Fibroblast of lung (primary cell): ENCODE results near the gene FAXC. TPM values are rescaled to one million over a fixed set of nuclear protein-coding genes. Genes with fewer than 3 reads are reported as not detected.

Experiments used
- DNase-seq, 2 donors: peaks; one replicate each; pipeline versions ENCODE4 v3.0.0 to v3.0.0-alpha.2; 2010; ENCODE audit warnings: low read depth in 2 of 2
- H2AFZ ChIP-seq: 2 replicates; pipeline ENCODE4 v1.5.1; 2012; ENCODE audit warnings: low read length, control low read depth, inconsistent platforms
- H3K27ac ChIP-seq: 2 replicates; pipeline ENCODE4 v1.5.1; 2011; ENCODE audit warnings: low read length, control low read depth; ENCODE audit not compliant: insufficient read depth
- H3K27me3 ChIP-seq: 2 replicates; pipeline ENCODE4 v1.5.1; 2011; ENCODE audit warnings: mild to moderate bottlenecking, low read length; ENCODE audit not compliant: control insufficient read depth, insufficient read depth
- H3K36me3 ChIP-seq: 2 replicates; pipeline ENCODE4 v1.5.1; 2011; ENCODE audit warnings: low read length; ENCODE audit not compliant: control insufficient read depth, insufficient read depth
- H3K4me1 ChIP-seq: 2 replicates; pipeline ENCODE4 v1.5.1; 2011; ENCODE audit warnings: low read length; ENCODE audit not compliant: control insufficient read depth, insufficient read depth; ENCODE audit errors: extremely low read depth
- H3K4me2 ChIP-seq: 2 replicates; pipeline ENCODE4 v1.5.1; 2011; ENCODE audit warnings: low read length, control low read depth; ENCODE audit not compliant: insufficient read depth; ENCODE audit errors: extremely low read depth
- H3K4me3 ChIP-seq, 4 experiments: fragments of 200-600 bp in 1 of 4; sonication (generic) in 1 of 4; replicated peaks in 1 of 4; 2 replicates each; pipeline ENCODE4 v1.5.1; 2011 to 2016; ENCODE audit warnings: low read length in 4 of 4, low read depth in 3 of 4, mild to moderate bottlenecking in 3 of 4, control low read depth in 2 of 4, inconsistent platforms in 1 of 4, mixed read lengths in 1 of 4; ENCODE audit not compliant: insufficient read depth in 1 of 4; ENCODE audit errors: control extremely low read depth in 1 of 4
- H3K79me2 ChIP-seq: 2 replicates; pipeline ENCODE4 v1.5.1; 2012; ENCODE audit warnings: mild to moderate bottlenecking, low read length, inconsistent platforms; ENCODE audit not compliant: control insufficient read depth, insufficient read depth
- H3K9ac ChIP-seq: 2 replicates; pipeline ENCODE4 v1.5.1; 2011; ENCODE audit warnings: mild to moderate bottlenecking, low read length, control low read depth; ENCODE audit not compliant: insufficient read depth
- H3K9me3 ChIP-seq: 2 replicates; pipeline ENCODE4 v1.5.1; 2012; ENCODE audit warnings: low read depth, low read length; ENCODE audit not compliant: control insufficient read depth, insufficient read depth
- H4K20me1 ChIP-seq: 2 replicates; pipeline ENCODE4 v1.5.1; 2011; ENCODE audit warnings: low read length; ENCODE audit not compliant: control insufficient read depth, insufficient read depth; ENCODE audit errors: extremely low read depth
- EZH2 ChIP-seq: IDR thresholded peaks from 2 replicates; pipeline ENCODE4 v1.5.1; 2012; ENCODE audit warnings: low read length, control low read depth, mild to moderate bottlenecking; ENCODE audit errors: missing control alignments
- polyA plus RNA-seq, 2 donors: library from polyadenylated mRNA; depleted of rRNA in 1 of 2; stranded (reverse) in 1 of 2; unstranded in 1 of 2; fragments of >200 nt; gene quantifications; 2 replicates each; pipeline ENCODE4 v1.2.1, GENCODE V29; 2011 to 2012; ENCODE audit warnings: missing spikeins in 1 of 2
- total RNA-seq: library from RNA; depleted of rRNA; stranded (reverse); fragments of >200 nt; gene quantifications from 2 replicates; pipeline ENCODE4 v1.2.1, GENCODE V29; 2014
- TF ChIP-seq, protein P1 (sequence below), 2 donors: IDR thresholded peaks in 1 of 2; conservative IDR thresholded peaks in 1 of 2; 1 replicate in 1 of 2; 2 replicates in 1 of 2; pipeline ENCODE4 v1.5.1; 2011 to 2012; ENCODE audit warnings: low read length in 2 of 2, control low read depth in 1 of 2, inconsistent platforms in 1 of 2, low read depth in 1 of 2, mild to moderate bottlenecking in 1 of 2

Gene FAXC
- total and polyA plus RNA-seq, 2 donors (not counting 1 experiment from before 2014, with no cell fraction given), result 0.17 to 2.7 TPM

DNA sequence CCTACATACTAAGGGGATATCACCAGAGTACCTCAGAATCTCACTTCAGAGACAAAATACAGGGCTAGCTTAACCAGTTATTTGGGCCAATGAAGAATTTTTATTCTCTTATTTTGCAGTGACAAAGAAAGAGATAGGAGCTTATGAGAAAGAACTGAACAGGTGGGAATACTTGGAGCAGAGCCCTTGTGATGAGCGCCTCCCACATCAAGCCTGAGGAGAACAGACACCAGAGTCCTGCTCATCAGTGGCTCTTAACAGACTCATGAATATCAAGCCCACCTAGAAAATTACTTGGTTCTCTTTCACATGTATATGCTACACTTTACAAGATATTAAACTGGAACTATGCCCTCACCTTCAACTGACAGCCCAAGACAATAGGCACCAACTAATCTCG is 99.0 kb downstream of the FAXC start:
- H3K4me1 ChIP-seq, result no peaks in the 10 kb centered on the region
- H3K4me3 ChIP-seq, result no peak overlapping the region

DNA sequence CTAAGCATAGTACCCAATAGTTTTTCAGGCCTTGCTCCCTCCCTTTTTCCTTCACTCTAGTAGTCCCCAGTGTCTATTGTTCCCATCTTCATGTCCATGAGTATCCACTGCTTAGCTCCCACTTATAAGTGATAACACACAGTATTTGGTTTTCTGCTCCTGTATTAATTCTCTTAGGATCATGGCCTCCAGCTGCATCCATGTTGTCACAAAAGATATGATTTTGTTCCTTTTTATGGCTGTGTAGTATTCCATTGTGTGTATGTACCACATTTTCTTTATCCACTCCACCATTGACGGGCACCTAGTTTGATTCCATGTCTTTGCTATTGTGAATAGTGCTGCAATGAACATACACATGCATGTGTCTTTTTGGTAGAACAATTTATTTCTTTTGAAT is 102.9 kb downstream of the FAXC start:
- no peaks in the 10 kb centered on the region for H3K4me1 ChIP-seq
- no peaks in the 10 kb centered on the region for H3K27me3 ChIP-seq
- no peak overlapping the region for H3K9ac ChIP-seq
- H3K36me3 ChIP-seq, result no peaks in the 10 kb centered on the region
- H3K79me2 ChIP-seq, result no peaks in the 10 kb centered on the region
- H4K20me1 ChIP-seq, result no peaks in the 10 kb centered on the region
- H2AFZ ChIP-seq, result no peak overlapping the region
- H3K9me3 ChIP-seq, result no peaks in the 10 kb centered on the region
- no peak overlapping the region for H3K4me3 ChIP-seq
- TF ChIP-seq, protein P1, sequence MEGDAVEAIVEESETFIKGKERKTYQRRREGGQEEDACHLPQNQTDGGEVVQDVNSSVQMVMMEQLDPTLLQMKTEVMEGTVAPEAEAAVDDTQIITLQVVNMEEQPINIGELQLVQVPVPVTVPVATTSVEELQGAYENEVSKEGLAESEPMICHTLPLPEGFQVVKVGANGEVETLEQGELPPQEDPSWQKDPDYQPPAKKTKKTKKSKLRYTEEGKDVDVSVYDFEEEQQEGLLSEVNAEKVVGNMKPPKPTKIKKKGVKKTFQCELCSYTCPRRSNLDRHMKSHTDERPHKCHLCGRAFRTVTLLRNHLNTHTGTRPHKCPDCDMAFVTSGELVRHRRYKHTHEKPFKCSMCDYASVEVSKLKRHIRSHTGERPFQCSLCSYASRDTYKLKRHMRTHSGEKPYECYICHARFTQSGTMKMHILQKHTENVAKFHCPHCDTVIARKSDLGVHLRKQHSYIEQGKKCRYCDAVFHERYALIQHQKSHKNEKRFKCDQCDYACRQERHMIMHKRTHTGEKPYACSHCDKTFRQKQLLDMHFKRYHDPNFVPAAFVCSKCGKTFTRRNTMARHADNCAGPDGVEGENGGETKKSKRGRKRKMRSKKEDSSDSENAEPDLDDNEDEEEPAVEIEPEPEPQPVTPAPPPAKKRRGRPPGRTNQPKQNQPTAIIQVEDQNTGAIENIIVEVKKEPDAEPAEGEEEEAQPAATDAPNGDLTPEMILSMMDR (conservative IDR thresholded peaks at IDR 0.05 in 1 of 2, IDR thresholded peaks at IDR 0.05 in 1 of 2; ENCODE audit: low read depth in 1 of 2, low read length in 2 of 2), result no peak
- no peak for TF ChIP-seq EZH2
- no peak for DNase-seq
- H3K4me2 ChIP-seq, result no peak overlapping the region
- H3K27ac ChIP-seq, result no peak overlapping the region

More for the DNA sequence above, 99.0 kb downstream of the FAXC start:
- Histone ChIP-seq H3K9me3 (no peaks in the 10 kb centered on the region), H2AFZ (no peak overlapping the region), H3K79me2 (no peaks in the 10 kb centered on the region), H3K27ac (no peak overlapping the region), H3K27me3 (no peaks in the 10 kb centered on the region), H3K9ac (no peak overlapping the region), H3K36me3 (no peaks in the 10 kb centered on the region), H3K4me2 (no peak overlapping the region), H4K20me1 (no peaks in the 10 kb centered on the region)
- no peak for DNase-seq
- TF ChIP-seq, protein P1 (conservative IDR thresholded peaks at IDR 0.05 in 1 of 2, IDR thresholded peaks at IDR 0.05 in 1 of 2; ENCODE audit: low read depth in 1 of 2, low read length in 2 of 2), result no peak
- TF ChIP-seq EZH2, result no peak

DNA sequence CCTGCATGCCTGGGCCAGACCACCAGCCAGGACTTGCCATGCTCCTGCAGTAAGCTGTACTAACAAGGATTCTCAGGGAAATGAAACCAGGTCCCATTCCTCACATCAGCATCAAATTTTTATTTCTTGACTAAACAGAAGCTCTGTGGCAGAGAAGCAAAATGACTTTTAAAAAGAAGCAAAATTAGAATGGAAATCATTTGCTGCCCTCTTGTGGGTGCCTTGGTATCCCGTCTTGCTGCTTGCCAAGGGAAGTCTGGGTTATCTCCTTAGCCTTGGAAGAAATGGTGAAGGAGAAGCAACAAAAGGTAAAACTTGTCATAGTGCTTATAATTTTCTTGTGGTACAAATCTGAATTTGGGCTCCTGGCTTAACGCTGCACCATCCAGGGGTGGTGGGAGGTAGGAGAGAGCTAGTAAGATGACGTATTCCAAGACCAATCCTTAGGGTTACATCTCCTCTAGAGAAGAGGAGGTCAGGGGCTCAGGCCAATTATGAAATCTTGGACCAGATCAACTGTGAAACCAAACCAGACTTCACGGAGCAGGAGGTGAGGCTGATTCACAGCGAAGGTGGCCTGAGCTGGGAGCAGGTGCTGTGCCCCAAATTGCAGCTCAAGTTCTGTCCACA is 107.5 kb downstream of the FAXC start:
- no peak overlapping the region for H3K4me2 ChIP-seq
- H3K36me3 ChIP-seq, result no peaks in the 10 kb centered on the region
- H3K4me1 ChIP-seq, result no peaks in the 10 kb centered on the region
- no peak overlapping the region for H3K9ac ChIP-seq
- no peaks in the 10 kb centered on the region for H4K20me1 ChIP-seq
- H3K79me2 ChIP-seq, result no peaks in the 10 kb centered on the region
- H3K9me3 ChIP-seq, result no peaks in the 10 kb centered on the region
- no peak overlapping the region for H3K27ac ChIP-seq
- H3K4me3 ChIP-seq, result no peak overlapping the region
- H2AFZ ChIP-seq, result no peak overlapping the region
- no peaks in the 10 kb centered on the region for H3K27me3 ChIP-seq
- TF ChIP-seq, protein P1 (conservative IDR thresholded peaks at IDR 0.05 in 1 of 2, IDR thresholded peaks at IDR 0.05 in 1 of 2; ENCODE audit: low read depth in 1 of 2, low read length in 2 of 2), result peak; percentile 3 to 42
- TF ChIP-seq EZH2, result no peak
- peak; percentile 22 to 30 for DNase-seq
